EH (cell line): ENCODE data around the gene POLR3GL.

Source experiments
- DNase-seq: peaks from one replicate; pipeline ENCODE4 v3.0.0-alpha.2; 2015; ENCODE audit warnings: low read depth

Gene POLR3GL

GRCh38 chr1:145992958-145993617 lies 28.6 kb downstream of the POLR3GL start:
- no peak for DNase-seq

GRCh38 chr1:145993618-145994390 lies 29.3 kb downstream of the POLR3GL start:
- DNase-seq: no peak

DNA sequence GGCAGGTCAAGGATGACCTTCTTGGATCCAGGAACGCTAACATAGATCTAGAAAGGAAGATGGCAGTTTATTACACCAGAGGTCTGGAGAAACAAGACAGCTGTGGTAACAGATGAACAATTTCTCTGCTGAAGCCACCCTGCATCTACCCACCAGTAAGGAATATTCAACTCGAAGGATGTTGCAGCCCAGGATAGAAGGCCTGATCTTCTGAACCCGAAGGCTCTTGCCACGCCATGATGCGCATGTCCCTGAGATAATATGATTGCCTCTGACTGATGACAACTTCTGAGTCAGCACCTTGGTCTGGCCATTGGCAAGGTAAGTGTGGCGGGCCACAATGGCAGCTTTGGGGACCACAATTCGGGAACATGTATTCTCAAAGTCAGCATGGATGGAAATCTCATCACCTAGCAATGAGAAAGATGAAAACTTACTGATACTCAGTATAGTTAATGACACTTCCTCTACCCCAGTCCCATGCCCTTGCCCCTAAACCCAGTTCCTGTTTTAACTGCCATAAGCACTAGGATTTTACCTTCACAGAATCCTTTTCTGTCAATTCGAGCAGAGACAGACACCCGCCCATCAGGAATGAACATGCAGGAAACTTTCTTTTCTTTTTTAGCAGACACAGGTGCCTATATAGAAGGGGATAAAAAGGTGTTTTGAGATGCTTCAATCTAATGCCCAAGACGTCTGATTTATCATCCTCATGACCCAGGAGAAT lies 30.1 kb downstream of the POLR3GL start:
- no peak for DNase-seq

DNA sequence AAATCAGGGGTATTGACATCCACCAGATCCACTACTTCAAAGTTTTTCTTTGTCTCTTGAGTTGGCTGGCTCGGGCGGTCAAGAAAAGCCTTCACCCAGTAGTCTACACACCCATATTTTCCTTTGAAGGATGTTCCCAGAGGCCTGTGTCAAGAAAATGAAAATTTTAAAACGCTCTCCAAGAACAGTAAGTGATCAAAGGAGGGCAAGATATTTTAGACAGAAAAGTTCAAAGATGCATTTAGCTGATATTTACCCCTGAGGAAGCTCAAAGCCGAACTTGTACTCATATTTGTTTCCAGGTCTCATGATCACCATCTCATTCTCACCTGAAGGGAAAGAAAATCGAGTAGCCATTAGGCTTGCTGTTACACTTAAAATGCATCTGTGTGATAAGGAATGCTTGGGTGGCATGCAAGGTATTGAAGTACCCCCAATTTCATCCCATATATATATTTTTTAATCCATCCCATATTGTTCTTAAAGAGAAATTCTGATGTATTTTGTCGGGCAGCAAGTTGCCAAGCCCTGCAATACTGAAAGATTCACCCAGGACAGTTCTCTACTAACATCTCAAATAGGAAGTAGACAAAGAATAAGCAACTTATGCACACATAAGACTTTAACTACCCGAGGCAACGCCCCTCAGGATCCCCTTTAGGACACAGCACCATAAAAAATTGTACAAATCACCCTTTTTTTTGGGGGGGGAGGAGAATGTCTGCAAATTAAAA lies 30.8 kb downstream of the POLR3GL start:
- DNase-seq: no peak

- DNase-seq: no peak
Observed at GRCh38 chr1:145995964-145996432, 31.5 kb downstream of the POLR3GL start.

DNA sequence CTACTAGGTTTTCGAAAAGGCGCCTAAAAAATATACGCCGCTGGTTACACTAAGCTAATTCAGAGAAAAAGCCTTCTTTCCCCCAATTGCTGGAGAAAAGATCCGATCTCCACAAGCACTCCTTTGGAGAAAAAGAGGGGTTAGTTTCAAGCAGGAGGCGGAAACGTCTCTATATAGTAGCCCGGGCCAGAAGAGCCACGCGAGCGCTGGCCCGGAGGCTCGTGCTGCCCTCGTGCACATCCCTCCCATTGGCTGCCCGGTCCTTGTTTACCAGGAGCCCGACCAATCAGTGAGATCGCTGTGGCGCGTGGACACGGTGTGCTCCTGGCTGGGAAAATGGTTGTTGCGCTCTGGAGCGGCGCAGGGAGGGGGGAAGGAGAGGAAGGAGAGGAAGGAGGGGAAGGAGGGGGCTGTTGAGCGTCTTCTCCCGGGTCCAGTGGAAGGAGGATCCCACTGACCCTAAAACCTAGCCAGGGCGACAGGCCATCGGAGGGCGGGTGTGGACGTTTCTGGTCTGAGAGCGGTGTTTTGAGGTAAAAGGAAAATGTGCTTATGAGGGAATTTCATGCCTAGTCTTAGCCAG lies 32.0 kb downstream of the POLR3GL start, which contains the start of gene TXNIP:
TXNIP (minus strand) TSS at position 147 of the 583 bp plus-strand sequence. CDS start 313 bp downstream, outside the sequence.
- peak; percentile 98 for DNase-seq

DNA sequence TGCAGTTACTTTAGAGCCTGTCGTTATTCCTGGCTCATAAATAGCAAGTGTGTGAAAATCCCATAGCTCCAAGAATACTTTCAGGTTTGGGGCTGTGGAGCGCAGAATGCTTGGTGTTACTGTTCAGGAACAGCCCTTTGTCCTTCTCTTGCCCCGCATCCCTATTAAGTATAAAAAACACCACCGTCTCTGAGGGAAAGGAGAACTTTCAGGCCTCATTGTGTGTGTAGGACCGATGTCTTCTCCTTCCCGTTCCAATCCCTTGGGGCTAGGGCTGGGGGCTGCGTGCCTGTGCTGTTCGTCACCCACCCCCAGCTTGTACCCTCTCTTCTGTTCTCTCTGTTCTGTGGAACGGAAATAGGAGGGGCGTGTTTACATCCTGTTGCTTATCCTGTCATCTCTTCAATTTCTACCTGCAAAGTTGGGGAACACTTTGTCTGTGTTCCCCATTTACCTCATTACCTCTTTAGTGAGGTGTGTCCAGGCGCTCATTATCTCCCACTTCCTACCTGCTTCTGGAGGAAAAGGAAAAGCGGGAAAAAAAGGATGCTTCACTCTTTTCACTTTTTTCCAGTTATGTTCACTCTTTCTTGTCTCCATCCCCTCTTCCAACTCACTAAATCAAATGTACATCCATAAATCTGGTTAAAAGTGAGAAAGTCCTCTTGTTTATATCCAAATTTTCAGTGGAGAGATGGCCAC lies 32.7 kb downstream of the POLR3GL start:
- peak; percentile 29 for DNase-seq

- DNase-seq: no peak
Observed at GRCh38 chr1:145997718-145998023, 33.2 kb downstream of the POLR3GL start.

DNA sequence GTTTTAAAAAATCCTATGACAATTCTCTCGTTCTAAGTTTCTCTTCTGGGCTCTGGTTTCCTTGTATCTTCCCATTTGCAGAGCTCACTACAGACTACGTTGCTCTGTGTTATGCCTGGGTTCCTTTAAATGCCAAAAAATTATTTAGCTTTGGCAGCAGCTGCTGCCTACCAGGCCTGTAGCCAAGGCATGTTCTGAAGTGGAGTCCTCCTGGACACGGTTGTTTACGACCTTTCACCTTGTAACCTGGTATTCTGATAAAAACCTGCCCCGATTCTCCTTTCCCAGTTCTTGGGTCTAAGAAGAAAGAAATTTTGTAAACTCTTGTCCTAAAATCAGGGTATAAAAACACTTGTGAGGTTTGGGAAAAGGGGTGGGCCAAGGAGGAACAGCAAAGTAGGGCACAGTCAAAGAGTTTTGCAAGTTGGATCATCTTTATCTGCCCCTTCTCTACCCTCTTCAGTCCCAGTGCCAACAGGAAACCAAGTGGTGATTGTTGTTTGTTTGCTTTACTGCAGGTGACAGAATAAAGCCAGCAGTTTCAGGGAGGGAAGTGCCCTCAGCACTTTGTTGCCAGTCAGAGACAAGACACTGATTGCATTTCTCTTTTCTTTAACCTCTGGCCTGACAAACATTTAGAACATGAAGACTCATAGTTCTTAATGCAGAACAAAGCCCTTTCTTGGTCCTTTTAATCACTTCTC lies 35.0 kb downstream of the POLR3GL start:
- DNase-seq: no peak

DNA sequence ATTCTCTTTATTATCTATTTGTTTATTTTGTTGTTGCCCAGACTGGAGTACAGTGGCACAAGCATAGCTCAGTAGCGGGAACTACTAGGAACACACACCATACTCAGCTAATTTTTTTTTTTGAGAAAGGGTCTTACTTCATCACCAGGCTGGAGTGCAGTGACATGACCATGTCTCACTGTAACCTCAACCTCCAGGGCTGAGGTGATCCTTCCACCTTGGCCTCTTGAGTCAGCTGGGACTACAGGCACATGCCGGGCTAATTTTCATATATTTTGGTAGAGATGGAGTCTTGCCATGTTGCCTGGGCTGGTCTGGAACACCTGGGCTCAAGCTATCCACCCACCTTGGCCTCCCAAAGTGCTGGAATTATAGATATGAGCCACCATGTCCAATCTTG lies 37.2 kb downstream of the POLR3GL start:
- DNase-seq: no peak

GRCh38 chr1:146007489-146008133 lies 43.1 kb downstream of the POLR3GL start:
- DNase-seq: no peak

- no peak for DNase-seq
Observed at GRCh38 chr1:146010126-146010738, 45.7 kb downstream of the POLR3GL start.

GRCh38 chr1:146012703-146013558 lies 48.4 kb downstream of the POLR3GL start:
- peak; percentile 89 for DNase-seq

DNA sequence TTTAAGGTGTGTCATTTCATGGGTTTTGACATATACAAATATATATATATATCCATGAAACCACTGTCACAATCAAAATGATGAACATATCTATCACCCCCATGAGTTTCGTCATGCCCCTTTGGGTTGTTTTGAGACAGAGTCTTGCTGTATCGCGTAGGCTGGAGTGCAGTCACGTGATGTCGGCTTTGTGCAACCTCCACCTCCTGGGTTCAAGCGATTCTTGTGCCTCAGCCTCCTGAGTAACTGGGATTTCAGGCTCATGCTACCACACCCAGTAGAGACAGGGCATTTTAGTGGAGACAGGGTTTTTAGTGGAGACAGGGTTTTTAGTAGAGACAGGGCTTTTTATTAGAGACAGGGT lies 49.1 kb downstream of the POLR3GL start:
- DNase-seq: no peak

GRCh38 chr1:146016891-146017290 lies 52.4 kb downstream of the POLR3GL start:
- DNase-seq: peak; percentile 54

DNA sequence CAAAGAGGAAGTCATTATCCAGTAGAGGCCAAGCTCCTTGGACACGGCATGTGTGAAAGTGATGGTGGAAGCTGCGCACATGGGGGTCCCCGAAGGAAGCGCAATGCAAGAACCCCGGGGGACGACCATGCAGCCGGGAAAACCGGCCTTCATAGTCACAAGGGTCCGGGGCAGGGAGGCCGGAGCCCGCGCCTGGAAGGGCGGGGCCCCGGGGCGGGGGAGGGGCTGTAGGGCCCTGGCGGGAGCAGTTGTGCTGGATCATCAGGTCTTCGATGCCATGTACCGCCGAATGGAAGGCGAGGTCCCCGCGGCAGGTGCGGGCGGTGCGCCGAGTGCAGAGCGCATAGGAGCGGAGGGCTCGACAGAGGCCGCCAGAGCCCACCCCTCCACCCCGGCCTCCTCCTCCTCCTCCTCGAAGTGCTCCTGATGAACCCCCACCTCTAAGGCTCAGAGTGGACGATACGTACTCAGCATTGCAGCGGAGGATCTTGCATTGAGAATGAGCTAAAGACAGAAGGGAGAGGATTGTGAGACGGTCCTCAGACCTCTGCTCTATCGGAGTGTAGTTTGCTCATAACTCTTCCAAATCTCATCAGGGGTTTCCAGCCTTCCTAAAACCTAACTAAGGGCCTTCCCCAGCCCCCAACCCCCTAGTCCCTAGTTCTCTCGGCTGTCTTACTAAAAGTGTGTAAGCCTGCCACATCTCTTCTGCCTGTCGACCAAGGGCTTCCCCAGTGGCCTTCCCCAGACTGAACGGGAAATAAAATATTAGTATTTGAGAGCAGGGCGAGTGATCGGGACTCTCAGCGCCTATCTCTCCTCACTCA lies 55.0 kb downstream of the POLR3GL start:
- no peak for DNase-seq
